Aorta (tissue), 5 donors: ENCODE results near the gene UBR4. TPM values are rescaled to one million over a fixed set of nuclear protein-coding genes. Genes with fewer than 3 reads are reported as not detected.

Experiments used
- ATAC-seq: fragments of 200-7000 bp; cut with Tn5 transposase; one replicate; pipeline ENCODE4 v1.9.1; 2022; ENCODE audit warnings: moderate library complexity; ENCODE audit not compliant: low FRiP score
- DNase-seq, 2 donors: peaks; one replicate each; pipeline ENCODE4 v3.0.0-alpha.2; 2020
- H3K27ac ChIP-seq, 2 donors: one replicate each; pipeline ENCODE4 v1.5.1; 2013; ENCODE audit warnings: low read length in 2 of 2, mild to moderate bottlenecking in 2 of 2, moderate library complexity in 2 of 2, control low read depth in 1 of 2, inconsistent platforms in 1 of 2, low read depth in 1 of 2
- H3K27me3 ChIP-seq, 2 donors: one replicate each; pipeline ENCODE4 v1.6.1; 2013; ENCODE audit warnings: control low read depth in 1 of 2, low read length in 1 of 2, mild to moderate bottlenecking in 1 of 2, moderate library complexity in 1 of 2; ENCODE audit not compliant: insufficient read depth in 2 of 2, control insufficient read depth in 1 of 2
- H3K36me3 ChIP-seq, 2 donors: one replicate each; pipeline ENCODE4 v1.6.1; 2013; ENCODE audit warnings: control low read depth in 1 of 2, low read length in 1 of 2, mild to moderate bottlenecking in 1 of 2; ENCODE audit not compliant: insufficient read depth in 2 of 2, control insufficient read depth in 1 of 2
- H3K4me1 ChIP-seq, 2 donors: one replicate each; pipeline ENCODE4 v1.6.1; 2013; ENCODE audit warnings: low read length in 2 of 2, control low read depth in 1 of 2, mild to moderate bottlenecking in 1 of 2, moderate library complexity in 1 of 2; ENCODE audit not compliant: insufficient read depth in 2 of 2, control insufficient read depth in 1 of 2
- H3K4me3 ChIP-seq, 2 donors: one replicate each; pipeline ENCODE4 v1.5.1; 2013; ENCODE audit warnings: low read length in 2 of 2, control low read depth in 1 of 2, mild to moderate bottlenecking in 1 of 2
- H3K9me3 ChIP-seq: one replicate; pipeline ENCODE4 v1.6.1; 2013; ENCODE audit warnings: mild to moderate bottlenecking, low read length; ENCODE audit not compliant: control insufficient read depth
- WGBS, 2 donors: extraction: QIAGEN DNeasy Blood & Tissue Kit; methylation state at CpG; one replicate each; pipeline ENCODE4 v1.1.7; 2013; 5-methylcytosine and 5-hydroxymethylcytosine counted together
- intact Hi-C, 2 donors: fragments of 100-400 bp; cut with DNase I; formaldehyde crosslinking; loops; one replicate each; pipeline versions ENCODE4 v1.14.2 to v1.15.0; 2022
- polyA plus RNA-seq, 2 donors: library from polyadenylated mRNA; stranded (reverse); fragments of 200-250 nt; gene quantifications; one replicate each; pipeline ENCODE4 v1.2.3, GENCODE V29; 2013
- total RNA-seq, 2 donors: library from RNA; stranded (reverse); fragmentation: NEBNext Ultra II Directional; extraction: Animal tissue kit (Norgen Biotek cat#: 25700); gene quantifications; one replicate each; pipeline ENCODE4 v1.2.1, GENCODE V29; 2021
- donor health status: healthy with polysubstance abuse.
- donor health status: Bipolar disorder and iron deficiency.
- donor health status: DM: no; HTN: no; CAD: no.
- donor health status: DM: no; HTN: no; CAD: no.
- donor health status: DM: yes; HTN: yes; CAD: no.

UBR4 gene
- total and polyA plus RNA-seq, 4 donors: 16.4 to 293 (median 187) TPM

DNA sequence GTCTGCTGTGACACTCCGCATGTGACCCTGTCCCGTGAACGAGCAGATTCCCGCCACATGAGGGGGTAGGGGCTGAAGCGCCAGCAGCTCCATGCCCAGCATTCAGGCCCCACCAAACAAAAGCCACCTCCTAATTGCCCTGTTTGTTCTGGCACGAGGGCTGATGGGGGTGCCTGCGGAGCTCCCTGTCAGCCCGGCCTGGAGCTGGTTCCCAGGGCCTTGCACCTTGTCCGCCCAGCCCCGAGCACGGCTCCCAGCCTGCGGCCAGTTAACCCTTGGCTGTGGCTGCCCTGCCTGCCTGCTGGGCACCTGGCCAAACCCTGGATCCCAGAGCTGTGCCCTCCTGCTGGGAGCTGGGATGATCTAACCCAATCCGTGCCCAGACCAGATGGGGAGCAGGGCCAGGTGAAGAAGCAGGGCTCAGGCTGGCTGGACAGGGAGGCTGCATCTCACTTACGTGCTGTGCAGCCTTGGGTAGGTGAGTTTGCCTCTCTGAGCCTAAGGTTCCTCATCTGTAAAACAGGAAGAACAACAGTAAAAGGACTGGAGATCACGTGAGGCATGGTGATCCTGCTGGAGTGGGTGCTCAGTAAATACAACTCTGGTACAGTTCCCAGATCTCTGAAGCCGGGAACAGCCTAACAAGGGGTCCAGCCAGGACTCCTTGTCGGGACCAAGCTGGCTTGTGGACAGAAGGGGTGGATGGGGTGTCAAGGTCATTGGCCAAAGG lies 142.7 kb downstream of the UBR4 start:
- no peak for DNase-seq
- H3K9me3 ChIP-seq: no peaks in the 10 kb centered on the region
- ATAC-seq: no peak

DNA sequence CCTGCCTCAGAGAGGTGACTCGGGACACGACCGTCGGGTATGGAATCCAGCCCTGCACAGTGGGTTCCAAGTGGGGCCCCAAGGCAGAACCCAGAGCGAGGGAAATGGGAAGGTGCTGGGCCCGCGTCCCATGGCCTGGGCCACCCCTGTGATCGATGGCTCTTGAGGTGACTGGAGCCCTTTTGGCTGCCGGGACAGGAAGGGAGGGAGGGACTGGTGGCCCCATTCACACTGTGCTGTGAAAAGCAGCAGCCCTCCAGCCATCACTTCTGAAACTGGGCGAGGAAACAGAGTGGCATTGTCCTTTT lies 143.2 kb downstream of the UBR4 start:
- H3K27ac ChIP-seq: no peak overlapping the region
- WGBS, 2 donors: 43 to 64% methylated on average over 10 of the region's 10 CpGs
- H3K4me3 ChIP-seq: no peak overlapping the region
- H3K9me3 ChIP-seq: no peaks in the 10 kb centered on the region
- H3K27me3 ChIP-seq: no peaks in the 10 kb centered on the region
- H3K36me3 ChIP-seq: no peaks in the 10 kb centered on the region
- DNase-seq (no peak), ATAC-seq (no peak)
- intact Hi-C loops: no loop called here
- H3K4me1 ChIP-seq: no peaks in the 10 kb centered on the region

More for the DNA sequence above, 142.7 kb downstream of the UBR4 start:
- no peak overlapping the region for H3K27ac ChIP-seq
- intact Hi-C loops: no loop called here
- no peaks in the 10 kb centered on the region for H3K36me3 ChIP-seq
- H3K27me3 ChIP-seq: no peaks in the 10 kb centered on the region
- WGBS, 2 donors: 23 to 25% methylated on average over 17 of the region's 17 CpGs
- no peaks in the 10 kb centered on the region for H3K4me1 ChIP-seq
- H3K4me3 ChIP-seq: no peak overlapping the region

- Histone ChIP-seq H3K27me3 (no peaks in the 10 kb centered on the region), H3K9me3 (no peaks in the 10 kb centered on the region), H3K36me3 (no peaks in the 10 kb centered on the region), H3K27ac (no peak overlapping the region), H3K4me1 (no peaks in the 10 kb centered on the region), H3K4me3 (no peak overlapping the region)
- ATAC-seq (no peak), DNase-seq (no peak)
- WGBS, 2 donors: 72 to 77% methylated on average over 13 to 14 of the region's 14 CpGs
- intact Hi-C loops: no loop called here
Measured at GRCh38 chr1:19066248-19066873, 143.7 kb downstream of the UBR4 start.

- ATAC-seq (no peak), DNase-seq (no peak)
- no peaks in the 10 kb centered on the region for H3K36me3 ChIP-seq
- no peak overlapping the region for H3K27ac ChIP-seq
- WGBS, 2 donors: 87 to 89% methylated on average over 15 to 16 of the region's 16 CpGs
- H3K4me3 ChIP-seq: no peak overlapping the region
- no peaks in the 10 kb centered on the region for H3K27me3 ChIP-seq
- H3K9me3 ChIP-seq: no peaks in the 10 kb centered on the region
- H3K4me1 ChIP-seq: no peaks in the 10 kb centered on the region
- intact Hi-C loops: no loop called here
Measured at GRCh38 chr1:19065526-19066247, 144.4 kb downstream of the UBR4 start.

- WGBS, 2 donors: 88 to 92% methylated on average over 15 to 16 of the region's 16 CpGs
- H3K4me3 ChIP-seq: no peak overlapping the region
- no peak overlapping the region for H3K27ac ChIP-seq
- ATAC-seq (no peak), DNase-seq (no peak)
- no peaks in the 10 kb centered on the region for H3K9me3 ChIP-seq
- no peaks in the 10 kb centered on the region for H3K4me1 ChIP-seq
- intact Hi-C loops: no loop called here
- H3K36me3 ChIP-seq: no peaks in the 10 kb centered on the region
- H3K27me3 ChIP-seq: no peaks in the 10 kb centered on the region
Measured at GRCh38 chr1:19064906-19065450, 145.1 kb downstream of the UBR4 start.

DNA sequence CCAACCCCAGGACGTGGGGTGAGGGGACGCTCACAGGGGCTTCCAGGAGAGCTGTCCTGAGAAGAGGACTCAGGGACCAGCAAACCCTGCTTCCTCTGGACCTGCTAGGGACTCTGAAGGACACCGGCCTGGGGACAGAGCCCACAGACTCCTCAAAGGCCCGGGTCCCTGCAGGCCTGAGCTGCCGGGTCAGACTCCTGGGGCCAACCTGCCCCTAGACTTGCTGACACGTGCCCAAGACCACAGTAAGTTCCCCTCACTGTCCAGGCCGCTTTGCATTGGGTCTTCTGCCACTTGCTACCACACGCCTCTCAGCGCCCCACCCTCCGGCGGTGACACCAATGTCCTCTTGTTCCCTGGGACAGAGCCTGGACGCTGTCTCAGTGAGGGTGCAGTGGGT lies 146.9 kb downstream of the UBR4 start:
- no peaks in the 10 kb centered on the region for H3K36me3 ChIP-seq
- DNase-seq: no peak
- H3K27me3 ChIP-seq: no peaks in the 10 kb centered on the region
- no peak for ATAC-seq
- H3K27ac ChIP-seq: no peak overlapping the region
- intact Hi-C loops: no loop called here
- H3K4me3 ChIP-seq: no peak overlapping the region
- H3K9me3 ChIP-seq: no peaks in the 10 kb centered on the region
- WGBS, 2 donors: 86 to 95% methylated on average over 12 of the region's 12 CpGs
- H3K4me1 ChIP-seq: no peaks in the 10 kb centered on the region

- intact Hi-C loops: no loop called here
- H3K4me1 ChIP-seq: no peaks in the 10 kb centered on the region
- DNase-seq (no peak), ATAC-seq (no peak)
- H3K4me3 ChIP-seq: no peak overlapping the region
- no peaks in the 10 kb centered on the region for H3K36me3 ChIP-seq
- WGBS, 2 donors: 79 to 84% methylated on average over 8 of the region's 8 CpGs
- H3K27ac ChIP-seq: no peak overlapping the region
- H3K27me3 ChIP-seq: no peaks in the 10 kb centered on the region
- no peaks in the 10 kb centered on the region for H3K9me3 ChIP-seq
Measured at GRCh38 chr1:19062258-19063029, 147.6 kb downstream of the UBR4 start.

DNA sequence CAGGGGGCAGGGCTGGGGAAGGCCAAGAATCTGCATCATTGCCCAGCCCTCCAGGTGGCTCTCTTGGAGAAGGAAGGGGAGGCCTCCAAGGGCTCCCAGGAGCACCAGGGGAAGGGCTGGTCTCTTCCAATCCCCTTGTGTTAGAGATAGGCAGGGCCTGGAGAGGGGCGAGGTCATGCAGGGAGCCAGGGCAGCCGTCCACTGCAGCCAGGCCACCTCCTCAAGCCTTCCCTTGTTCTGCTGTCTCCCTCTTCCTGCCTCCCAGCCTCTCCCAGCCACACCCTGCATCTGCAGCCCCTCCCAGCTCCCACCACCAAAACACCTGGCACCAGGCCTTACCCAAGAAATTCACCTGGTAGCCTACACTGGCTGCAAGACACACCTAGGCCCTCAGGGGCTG lies 148.3 kb downstream of the UBR4 start:
- ATAC-seq (no peak), DNase-seq (no peak)
- Histone ChIP-seq H3K27me3 (no peaks in the 10 kb centered on the region), H3K4me1 (no peaks in the 10 kb centered on the region), H3K4me3 (no peak overlapping the region), H3K9me3 (no peaks in the 10 kb centered on the region), H3K27ac (no peak overlapping the region), H3K36me3 (no peaks in the 10 kb centered on the region)
- WGBS, 2 donors: 80 to 90% methylated on average over 2 of the region's 2 CpGs
- intact Hi-C loops: no loop called here
